ENCODE results near the gene CTNNBL1. TPM values are rescaled to one million over a fixed set of nuclear protein-coding genes. Genes with fewer than 3 reads are reported as not detected.

CTNNBL1 gene
- total RNA-seq, 1 donor from 2014 or later: 23.4 TPM

- no peak for DNase-seq (ENCODE audit: low read depth in 2 of 2)
Measured at GRCh38 chr20:37877832-37878772, 184.3 kb downstream of the CTNNBL1 start.

GRCh38 chr20:37878835-37879599, 185.2 kb downstream of the CTNNBL1 start:
- DNase-seq (ENCODE audit: low read depth in 2 of 2): no peak

GRCh38 chr20:37879843-37880242, 186.0 kb downstream of the CTNNBL1 start:
- no peak for DNase-seq (ENCODE audit: low read depth in 2 of 2)

- peak in 1 of 2 donors; percentile 74 for DNase-seq (ENCODE audit: low read depth in 2 of 2)
Measured at GRCh38 chr20:37880726-37881591, 187.1 kb downstream of the CTNNBL1 start.

- no peak for DNase-seq (ENCODE audit: low read depth in 2 of 2)
Measured at GRCh38 chr20:37881601-37882343, 187.9 kb downstream of the CTNNBL1 start.

GRCh38 chr20:37882961-37883712, 189.3 kb downstream of the CTNNBL1 start:
- DNase-seq (ENCODE audit: low read depth in 2 of 2): no peak

- no peak for DNase-seq (ENCODE audit: low read depth in 2 of 2)
Measured at GRCh38 chr20:37885042-37885441, 191.2 kb downstream of the CTNNBL1 start.

- no peak for DNase-seq (ENCODE audit: low read depth in 2 of 2)
Measured at GRCh38 chr20:37885593-37886503, 192.0 kb downstream of the CTNNBL1 start.

GRCh38 chr20:37886851-37887297, 193.0 kb downstream of the CTNNBL1 start:
- DNase-seq (ENCODE audit: low read depth in 2 of 2): peak in 1 of 2 donors; percentile 27

GRCh38 chr20:37888641-37889040, 194.8 kb downstream of the CTNNBL1 start:
- DNase-seq (ENCODE audit: low read depth in 2 of 2): no peak

GRCh38 chr20:37890108-37890507, 196.3 kb downstream of the CTNNBL1 start:
- DNase-seq (ENCODE audit: low read depth in 2 of 2): no peak

- no peak for DNase-seq (ENCODE audit: low read depth in 2 of 2)
Measured at GRCh38 chr20:37890643-37891042, 196.8 kb downstream of the CTNNBL1 start.

GRCh38 chr20:37892001-37892400, 198.2 kb downstream of the CTNNBL1 start:
- DNase-seq (ENCODE audit: low read depth in 2 of 2): no peak

GRCh38 chr20:37893566-37894241, 199.9 kb downstream of the CTNNBL1 start:
- DNase-seq (ENCODE audit: low read depth in 2 of 2): no peak

GRCh38 chr20:37894454-37894853, 200.6 kb downstream of the CTNNBL1 start:
- DNase-seq (ENCODE audit: low read depth in 2 of 2): no peak

- no peak for DNase-seq (ENCODE audit: low read depth in 2 of 2)
Measured at GRCh38 chr20:37895166-37895565, 201.3 kb downstream of the CTNNBL1 start.

GRCh38 chr20:37896932-37897548, 203.2 kb downstream of the CTNNBL1 start:
- DNase-seq (ENCODE audit: low read depth in 2 of 2): no peak

Measured in lung microvascular endothelial cell (primary cell).